HepG2 (cell line): Measurements from ENCODE around the gene CHST4. TPM values are rescaled to one million over a fixed set of nuclear protein-coding genes. Genes with fewer than 3 reads are reported as not detected.

ENCODE experiments used
- ATAC-seq: fragments of 200-7000 bp; cut with Tn5 transposase; 3 replicates; pipeline ENCODE4 v1.9.1; 2020; ENCODE audit warnings: mild to moderate bottlenecking, moderate library complexity
- BruUV-seq: library from RNA; stranded (reverse); fragments of 400-500 nt; replicated peaks from 2 replicates; lab custom pipeline; 2021; lab: Mats Ljungman, UMichigan
- CTCF ChIA-PET: fragments of 300-600 bp; formaldehyde crosslinking; extraction: SDS; loops from one replicate; lab custom pipeline; 2021; ENCODE audit warnings: low total read pairs, inconsistent platforms, low intra/inter-chr PET ratio; lab: Yijun Ruan, JAX
- POLR2A ChIA-PET: fragments of 350-600 bp; sonication (Branson Sonifier 250); formaldehyde crosslinking; loops from one replicate; lab custom pipeline; 2020; ENCODE audit warnings: antibody characterized with exemption, inconsistent platforms; lab: Yijun Ruan, JAX
- DNase-seq: peaks from one replicate; pipeline ENCODE4 v3.0.0-alpha.2; 2015; ENCODE audit warnings: low spot score
- FAIRE-seq: peaks from 3 replicates; lab custom pipeline; 2011; peaks lifted over from hg19 to GRCh38; lab: Jason Lieb, UNC
- H2AFZ ChIP-seq: one replicate; pipeline ENCODE4 v1.6.1; 2011; ENCODE audit warnings: low read length, inconsistent platforms
- H3K27ac ChIP-seq: fragments of 300-600 bp; 3 replicates; pipeline ENCODE4 v1.8.0; 2011; ENCODE audit warnings: mixed run types, mild to moderate bottlenecking, mixed read lengths, low read length, inconsistent platforms; ENCODE audit not compliant: insufficient read depth; ENCODE audit errors: extremely low read length
- H3K27me3 ChIP-seq, 2 experiments: fragments of 200-600 bp in 1 of 2; 2 replicates in 1 of 2; 3 replicates in 1 of 2; pipeline versions ENCODE4 v1.6.0 to v1.8.0; 2011; ENCODE audit warnings: low read length in 2 of 2, mild to moderate bottlenecking in 2 of 2, moderate library complexity in 2 of 2, inconsistent platforms in 1 of 2; ENCODE audit not compliant: insufficient read depth in 2 of 2, control insufficient read depth in 1 of 2
- H3K36me3 ChIP-seq, 2 experiments: fragments of 200-600 bp in 1 of 2; replicated peaks in 1 of 2; 2 replicates in 1 of 2; 3 replicates in 1 of 2; pipeline versions ENCODE4 v1.5.1 to v1.8.0; 2011; ENCODE audit warnings: low read length in 2 of 2, inconsistent platforms in 1 of 2; ENCODE audit not compliant: insufficient read depth in 2 of 2, control insufficient read depth in 1 of 2
- H3K4me1 ChIP-seq: 2 replicates; pipeline ENCODE4 v1.5.1; 2012; ENCODE audit warnings: low read length, inconsistent platforms; ENCODE audit not compliant: insufficient read depth
- H3K4me2 ChIP-seq: 2 replicates; pipeline ENCODE4 v1.6.0; 2011; ENCODE audit warnings: low read depth, low read length, inconsistent platforms
- H3K4me3 ChIP-seq, 3 experiments: fragments of 200-600 bp in 1 of 3; sonication (generic), shearing (Covaris generic) in 1 of 3; replicated peaks in 1 of 3; 2 replicates each; pipeline ENCODE4 v1.5.1; 2011 to 2016; ENCODE audit warnings: low read length in 3 of 3, inconsistent platforms in 2 of 3, low read depth in 2 of 3, mild to moderate bottlenecking in 2 of 3, control low read depth in 1 of 3, mixed read lengths in 1 of 3; ENCODE audit not compliant: insufficient read depth in 1 of 3
- H3K79me2 ChIP-seq: one replicate; pipeline ENCODE4 v1.6.1; 2011; ENCODE audit warnings: low read length, inconsistent platforms; ENCODE audit not compliant: insufficient read depth
- H3K9ac ChIP-seq: 2 replicates; pipeline ENCODE4 v1.6.0; 2011; ENCODE audit warnings: mild to moderate bottlenecking, low read depth, low read length, inconsistent platforms; ENCODE audit not compliant: insufficient read depth
- H3K9me3 ChIP-seq: 2 replicates; pipeline ENCODE4 v1.5.1; 2012; ENCODE audit warnings: mild to moderate bottlenecking, low read length
- H4K20me1 ChIP-seq: 2 replicates; pipeline ENCODE4 v1.6.0; 2011; ENCODE audit warnings: inconsistent platforms, mild to moderate bottlenecking, low read length, moderate library complexity; ENCODE audit not compliant: insufficient read depth
- MAFF ChIP-seq: IDR thresholded peaks from 2 replicates; pipeline ENCODE4 v1.6.1; 2011; ENCODE audit warnings: low read depth, low read length, improper control_type of control experiment
- MAFK ChIP-seq, 2 experiments: IDR thresholded peaks in 1 of 2; conservative IDR thresholded peaks in 1 of 2; 2 replicates each; pipeline ENCODE4 v1.6.1; 2011; ENCODE audit warnings: improper control_type of control experiment in 2 of 2, low read length in 2 of 2
- NPAS2 ChIP-seq: sonication (generic); formaldehyde crosslinking; IDR thresholded peaks from 2 replicates; pipeline ENCODE4 v1.8.0; 2022; ENCODE audit warnings: mild to moderate bottlenecking, missing genetic modification reagents, borderline replicate concordance
- RFX5 ChIP-seq: IDR thresholded peaks from 2 replicates; pipeline ENCODE4 v1.6.1; 2011; ENCODE audit warnings: low read depth, low read length, improper control_type of control experiment
- WGBS: methylation state at CpG from one replicate; pipeline ENCODE4 v1.1.6; 2017; ENCODE audit warnings: low lambda C conversion rate; 5-methylcytosine and 5-hydroxymethylcytosine counted together
- in situ Hi-C: cut with HindIII; loops from 2 replicates; pipeline ENCODE4 v1.10.0; 2017; ENCODE audit warnings: low pct_unique_long_range_greater_than_20kb; ENCODE audit not compliant: extremely low pct_ligation_motif_present
- intact Hi-C: fragments of 100-400 bp; cut with micrococcal nuclease; formaldehyde crosslinking; loops from one replicate; pipeline ENCODE4 v1.10.0; 2022; ENCODE audit not compliant: unreplicated experiment
- polyA plus RNA-seq, 8 experiments: library from polyadenylated mRNA; depleted of rRNA in 3 of 8; stranded (reverse) in 7 of 8; unstranded in 1 of 8; fragments of >200 nt; fragmentation: Illumina TruSeq in 4 of 8; extraction: Trizol in 4 of 8; gene quantifications; 2 replicates each; pipeline versions ENCODE4 v1.2.1 to v1.2.3, GENCODE V29; 2011 to 2016; ENCODE audit warnings: low read depth in 4 of 8, missing spikeins in 1 of 8, mixed read lengths in 1 of 8; ENCODE audit not compliant: insufficient read depth in 1 of 8
- total RNA-seq, 5 experiments: library from RNA; depleted of rRNA; stranded (reverse); fragments of >200 nt; fragmentation: Illumina TruSeq; extraction: Trizol; gene quantifications; 2 replicates each; pipeline ENCODE4 v1.2.3, GENCODE V29; 2016; ENCODE audit warnings: low read depth in 1 of 5
- TF ChIP-seq, protein P1 (sequence below): sonication (generic); formaldehyde crosslinking; IDR thresholded peaks from 2 replicates; pipeline ENCODE4 v1.4.0; 2020; ENCODE audit warnings: missing genetic modification reagents

Gene CHST4
- total and polyA plus RNA-seq, 2 of the 13 experiments (the other 11 are each of a cell fraction or from before 2014, with no cell fraction given), result not detected

DNA sequence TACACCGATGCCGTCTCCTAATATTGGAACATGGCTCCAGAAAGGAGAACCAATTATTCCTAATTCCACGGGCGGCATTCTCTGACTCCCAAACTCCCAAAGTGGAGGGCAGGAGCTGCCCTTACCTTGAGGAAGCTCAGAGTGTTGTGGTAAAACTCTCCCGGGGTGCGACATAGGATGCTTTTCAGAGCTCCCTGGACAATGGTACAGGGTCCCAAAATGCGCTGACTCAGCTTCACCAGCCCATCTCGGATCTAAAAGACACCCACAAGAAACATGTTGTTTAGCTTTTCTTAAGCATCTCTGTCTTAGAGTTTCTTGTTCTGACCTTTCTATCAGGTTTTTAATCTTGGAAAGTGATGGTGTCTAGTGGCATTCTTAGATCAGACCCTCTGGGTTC is 43.9 kb downstream of the CHST4 start:
- in situ Hi-C loops, result no loop called here
- H3K4me2 ChIP-seq, result no peak overlapping the region
- H3K27ac ChIP-seq, result no peak overlapping the region
- ChIA-PET CTCF (no interaction called here), POLR2A (interaction anchor here (0.8 to 7.2 kb wide), 2 partner anchors 14 to 28 kb away, joined by 5 to 93 read pairs; no protein-coding TSS in a partner anchor)
- peak; percentile 98 to 99 for TF ChIP-seq MAFK (conservative IDR thresholded peaks at IDR 0.05 in 1 of 2, IDR thresholded peaks at IDR 0.05 in 1 of 2; ENCODE audit: low read length in 2 of 2)
- TF ChIP-seq NPAS2 (CRISPR knock-in tag), result no peak
- peak; percentile 97 for TF ChIP-seq MAFF
- TF ChIP-seq RFX5, result peak; percentile 31; the same call in 1 of the 2 replicates
- TF ChIP-seq, protein P1, sequence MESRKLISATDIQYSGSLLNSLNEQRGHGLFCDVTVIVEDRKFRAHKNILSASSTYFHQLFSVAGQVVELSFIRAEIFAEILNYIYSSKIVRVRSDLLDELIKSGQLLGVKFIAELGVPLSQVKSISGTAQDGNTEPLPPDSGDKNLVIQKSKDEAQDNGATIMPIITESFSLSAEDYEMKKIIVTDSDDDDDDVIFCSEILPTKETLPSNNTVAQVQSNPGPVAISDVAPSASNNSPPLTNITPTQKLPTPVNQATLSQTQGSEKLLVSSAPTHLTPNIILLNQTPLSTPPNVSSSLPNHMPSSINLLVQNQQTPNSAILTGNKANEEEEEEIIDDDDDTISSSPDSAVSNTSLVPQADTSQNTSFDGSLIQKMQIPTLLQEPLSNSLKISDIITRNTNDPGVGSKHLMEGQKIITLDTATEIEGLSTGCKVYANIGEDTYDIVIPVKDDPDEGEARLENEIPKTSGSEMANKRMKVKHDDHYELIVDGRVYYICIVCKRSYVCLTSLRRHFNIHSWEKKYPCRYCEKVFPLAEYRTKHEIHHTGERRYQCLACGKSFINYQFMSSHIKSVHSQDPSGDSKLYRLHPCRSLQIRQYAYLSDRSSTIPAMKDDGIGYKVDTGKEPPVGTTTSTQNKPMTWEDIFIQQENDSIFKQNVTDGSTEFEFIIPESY (CRISPR knock-in tag), result no peak
- H3K36me3 ChIP-seq, result no peaks in the 10 kb centered on the region; a peak in 1 of 5 replicates
- DNase-seq (no peak), FAIRE-seq (no peak), ATAC-seq (no peak)
- no peaks in the 10 kb centered on the region for H3K27me3 ChIP-seq
- no peak overlapping the region for H2AFZ ChIP-seq
- intact Hi-C loops, result no loop called here
- H3K9ac ChIP-seq, result no peak overlapping the region
- no peaks in the 10 kb centered on the region for H3K9me3 ChIP-seq
- H4K20me1 ChIP-seq, result no peaks in the 10 kb centered on the region
- H3K4me1 ChIP-seq, result peaks cover 75% of the 10 kb centered on the region
- H3K4me3 ChIP-seq, result no peak overlapping the region
- 94% methylated on average over 8 of the region's 8 CpGs for WGBS
- no peaks in the 10 kb centered on the region for H3K79me2 ChIP-seq
- no TSS peak for BruUV-seq
